Thyroid gland (tissue), 4 donors: ENCODE results near the gene PRKD1. TPM values are rescaled to one million over a fixed set of nuclear protein-coding genes. Genes with fewer than 3 reads are reported as not detected.

Experiments
- DNase-seq, 2 donors: peaks; one replicate each; pipeline ENCODE4 v3.0.0-alpha.2; 2019
- H3K27ac ChIP-seq, 3 donors: fragments of 200-600 bp; sonication (generic); 1 replicate in 2 of 3; 2 replicates in 1 of 3; pipeline ENCODE4 v1.5.1; 2016 to 2019; ENCODE audit warnings: mild to moderate bottlenecking in 1 of 3, moderate library complexity in 1 of 3
- H3K27me3 ChIP-seq: fragments of 200-600 bp; sonication (generic); one replicate; pipeline ENCODE4 v1.5.1; 2019
- H3K36me3 ChIP-seq, 2 donors: fragments of 200-600 bp; sonication (generic); one replicate each; pipeline ENCODE4 v1.5.1; 2016 to 2019
- H3K4me1 ChIP-seq, 2 donors: fragments of 200-600 bp; sonication (generic); one replicate each; pipeline ENCODE4 v1.5.1; 2017 to 2019
- H3K4me3 ChIP-seq, 3 donors: fragments of 200-600 bp; sonication (generic); replicated peaks in 1 of 3; 1 replicate in 2 of 3; 2 replicates in 1 of 3; pipeline ENCODE4 v1.5.1; 2016; ENCODE audit warnings: mild to moderate bottlenecking in 1 of 3
- H3K9me3 ChIP-seq: fragments of 200-600 bp; sonication (generic); one replicate; pipeline ENCODE4 v1.5.1; 2017
- CTCF ChIP-seq, 6 experiments: fragments of 200-600 bp in 3 of 6; fragments of 450-650 bp in 3 of 6; sonication (generic) in 3 of 6; IDR thresholded peaks; one replicate each; pipeline ENCODE4 v1.5.1; 2016 to 2019; ENCODE audit warnings: antibody characterized with exemption in 6 of 6, mild to moderate bottlenecking in 2 of 6, inconsistent platforms in 1 of 6, moderate library complexity in 1 of 6
- POLR2A ChIP-seq, 2 donors: fragments of 450-650 bp; IDR thresholded peaks; one replicate each; pipeline ENCODE4 v1.6.1; 2017; ENCODE audit warnings: antibody characterized with exemption in 2 of 2, mild to moderate bottlenecking in 2 of 2, moderate library complexity in 1 of 2
- WGBS, 2 donors: methylation state at CpG; one replicate each; pipeline ENCODE4 v1.1.5; 2017; 5-methylcytosine and 5-hydroxymethylcytosine counted together
- intact Hi-C: fragments of 100-400 bp; cut with DNase I; formaldehyde crosslinking; loops from one replicate; pipeline ENCODE4 v1.15.1; 2023
- total RNA-seq, 4 donors: library from RNA; depleted of rRNA; stranded (reverse); fragments of >200 nt; gene quantifications; one replicate each; pipeline ENCODE4 v1.2.3, GENCODE V29; 2016

PRKD1 gene
- total RNA-seq, 4 donors from 2014 or later: 12.7 to 17.4 (median 14.3) TPM

DNA sequence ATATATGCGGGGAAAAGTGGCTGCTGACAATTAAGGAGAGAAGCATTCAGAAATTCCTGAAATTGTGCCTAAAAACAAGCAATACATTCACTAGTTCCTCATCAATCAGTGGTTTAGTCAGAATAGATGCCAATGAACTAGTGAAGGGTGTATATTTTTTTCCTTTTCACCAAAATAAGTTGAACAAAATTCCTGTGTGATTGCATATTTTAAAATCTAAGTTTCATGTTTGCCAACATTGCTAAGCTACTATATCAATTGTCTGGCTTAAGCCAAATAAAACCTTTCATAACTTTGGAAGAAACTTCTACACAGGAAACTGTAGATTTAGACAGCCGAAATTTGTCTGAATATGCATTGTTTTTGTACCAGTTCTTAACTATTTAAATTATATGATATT lies 8.7 kb downstream of the PRKD1 start:
- H3K27ac ChIP-seq: no peak overlapping the region
- TF ChIP-seq CTCF (IDR thresholded peaks at IDR 0.05) (no peak), POLR2A (IDR thresholded peaks at IDR 0.05) (no peak)
- no peak overlapping the region for H3K4me3 ChIP-seq
- no peak for DNase-seq
- no peaks in the 10 kb centered on the region for H3K27me3 ChIP-seq
- 82 to 88% methylated on average over 2 of the region's 2 CpGs for WGBS, 2 donors
- H3K36me3 ChIP-seq: no peaks in the 10 kb centered on the region
- H3K4me1 ChIP-seq: no peaks in the 10 kb centered on the region
- intact Hi-C loops: no loop called here
- H3K9me3 ChIP-seq: no peaks in the 10 kb centered on the region

GRCh38 chr14:29913566-29913965 lies 14.1 kb downstream of the PRKD1 start:
- Histone ChIP-seq H3K4me1 (peaks cover 0 to 4% of the 10 kb centered on the region in 2 donors), H3K27ac (no peak overlapping the region), H3K27me3 (no peaks in the 10 kb centered on the region), H3K4me3 (no peak overlapping the region), H3K36me3 (no peaks in the 10 kb centered on the region), H3K9me3 (no peaks in the 10 kb centered on the region)
- no peak for DNase-seq
- intact Hi-C loops: no loop called here
- 96 to 97% methylated on average over 5 of the region's 5 CpGs for WGBS, 2 donors
- no peak for TF ChIP-seq CTCF (IDR thresholded peaks at IDR 0.05)
- no peak for TF ChIP-seq POLR2A (IDR thresholded peaks at IDR 0.05)

DNA sequence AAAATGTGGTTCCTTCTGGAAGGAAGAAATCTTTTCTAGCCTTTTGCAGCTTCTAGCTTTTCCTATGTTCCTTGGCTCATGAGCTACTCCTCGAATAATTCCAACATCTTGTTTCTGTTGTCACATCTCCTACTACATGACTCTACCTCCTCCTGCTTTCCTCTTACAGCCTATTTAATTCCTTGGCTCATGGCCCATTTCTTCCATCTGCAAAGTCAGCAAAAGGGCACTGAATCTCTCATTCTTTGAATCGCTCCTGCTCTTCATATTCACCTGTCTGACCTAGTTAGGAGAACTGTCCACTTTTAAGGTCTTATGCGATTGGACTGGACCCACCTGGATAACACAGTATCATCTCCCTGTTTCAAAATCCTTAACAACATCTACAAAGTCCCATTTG lies 15.8 kb downstream of the PRKD1 start:
- 42 to 48% methylated on average over 3 of the region's 3 CpGs for WGBS, 2 donors
- Histone ChIP-seq H3K9me3 (no peaks in the 10 kb centered on the region), H3K27me3 (no peaks in the 10 kb centered on the region), H3K27ac (no peak overlapping the region), H3K4me1 (peaks cover 6 to 12% of the 10 kb centered on the region in 2 donors), H3K36me3 (no peaks in the 10 kb centered on the region), H3K4me3 (no peak overlapping the region)
- intact Hi-C loops: no loop called here
- no peak for TF ChIP-seq POLR2A (IDR thresholded peaks at IDR 0.05)
- no peak for TF ChIP-seq CTCF (IDR thresholded peaks at IDR 0.05)
- no peak for DNase-seq

- TF ChIP-seq POLR2A (IDR thresholded peaks at IDR 0.05): no peak
- intact Hi-C loops: no loop called here
- peaks cover 14 to 26% of the 10 kb centered on the region in 2 donors for H3K4me1 ChIP-seq
- 95 to 96% methylated on average over 9 to 16 of the region's 26 CpGs for WGBS, 2 donors
- DNase-seq: no peak
- H3K36me3 ChIP-seq: no peaks in the 10 kb centered on the region
- H3K27me3 ChIP-seq: no peaks in the 10 kb centered on the region
- H3K4me3 ChIP-seq: no peak overlapping the region
- no peak overlapping the region for H3K27ac ChIP-seq
- no peaks in the 10 kb centered on the region for H3K9me3 ChIP-seq
Observed at GRCh38 chr14:29908652-29909577, 18.7 kb downstream of the PRKD1 start.

GRCh38 chr14:29906256-29906870 lies 21.3 kb downstream of the PRKD1 start:
- WGBS, 2 donors: 34 to 36% methylated on average over 3 of the region's 3 CpGs
- no peak for TF ChIP-seq POLR2A (IDR thresholded peaks at IDR 0.05)
- TF ChIP-seq CTCF (IDR thresholded peaks at IDR 0.05): no peak
- intact Hi-C loops: no loop called here
- H3K4me3 ChIP-seq: no peak overlapping the region
- H3K27ac ChIP-seq: peak overlapping the region; percentile 71 to 88 (median 78)
- H3K4me1 ChIP-seq: peaks cover 14 to 22% of the 10 kb centered on the region in 2 donors
- H3K9me3 ChIP-seq: no peaks in the 10 kb centered on the region
- DNase-seq: peak; percentile 79 to 81
- H3K36me3 ChIP-seq: no peaks in the 10 kb centered on the region
- no peaks in the 10 kb centered on the region for H3K27me3 ChIP-seq
